ENCODE results near the gene LPP.

- TF ChIP-seq POLR2A (IDR thresholded peaks at IDR 0.05; ENCODE audit: low read depth, low read length): no peak
- TF ChIP-seq, protein P1, sequence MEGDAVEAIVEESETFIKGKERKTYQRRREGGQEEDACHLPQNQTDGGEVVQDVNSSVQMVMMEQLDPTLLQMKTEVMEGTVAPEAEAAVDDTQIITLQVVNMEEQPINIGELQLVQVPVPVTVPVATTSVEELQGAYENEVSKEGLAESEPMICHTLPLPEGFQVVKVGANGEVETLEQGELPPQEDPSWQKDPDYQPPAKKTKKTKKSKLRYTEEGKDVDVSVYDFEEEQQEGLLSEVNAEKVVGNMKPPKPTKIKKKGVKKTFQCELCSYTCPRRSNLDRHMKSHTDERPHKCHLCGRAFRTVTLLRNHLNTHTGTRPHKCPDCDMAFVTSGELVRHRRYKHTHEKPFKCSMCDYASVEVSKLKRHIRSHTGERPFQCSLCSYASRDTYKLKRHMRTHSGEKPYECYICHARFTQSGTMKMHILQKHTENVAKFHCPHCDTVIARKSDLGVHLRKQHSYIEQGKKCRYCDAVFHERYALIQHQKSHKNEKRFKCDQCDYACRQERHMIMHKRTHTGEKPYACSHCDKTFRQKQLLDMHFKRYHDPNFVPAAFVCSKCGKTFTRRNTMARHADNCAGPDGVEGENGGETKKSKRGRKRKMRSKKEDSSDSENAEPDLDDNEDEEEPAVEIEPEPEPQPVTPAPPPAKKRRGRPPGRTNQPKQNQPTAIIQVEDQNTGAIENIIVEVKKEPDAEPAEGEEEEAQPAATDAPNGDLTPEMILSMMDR (conservative IDR thresholded peaks at IDR 0.05; ENCODE audit: low read depth, low read length): no peak
- TF ChIP-seq, protein P2, sequence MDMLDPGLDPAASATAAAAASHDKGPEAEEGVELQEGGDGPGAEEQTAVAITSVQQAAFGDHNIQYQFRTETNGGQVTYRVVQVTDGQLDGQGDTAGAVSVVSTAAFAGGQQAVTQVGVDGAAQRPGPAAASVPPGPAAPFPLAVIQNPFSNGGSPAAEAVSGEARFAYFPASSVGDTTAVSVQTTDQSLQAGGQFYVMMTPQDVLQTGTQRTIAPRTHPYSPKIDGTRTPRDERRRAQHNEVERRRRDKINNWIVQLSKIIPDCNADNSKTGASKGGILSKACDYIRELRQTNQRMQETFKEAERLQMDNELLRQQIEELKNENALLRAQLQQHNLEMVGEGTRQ (IDR thresholded peaks at IDR 0.05; ENCODE audit: low read depth, low read length): no peak
- TF ChIP-seq BHLHE40 (IDR thresholded peaks at IDR 0.05; ENCODE audit: low read depth, low read length): peak; percentile 74
- peak; percentile 62; the same call in 1 of the 2 replicates for TF ChIP-seq FOS (IDR thresholded peaks at IDR 0.05; ENCODE audit: low read depth, low read length)
These were observed 473.7 kb downstream of the LPP start for GRCh38 chr3:188627652-188628051.
